ENCODE data around the gene NAA25.

NAA25 gene

GRCh38 chr12:112108202-112109079 is at the start of gene NAA25:
Gene NAA25 (minus strand): TSS chr12:112108783. CDS start chr12:112108773, 10 bp downstream.
- no peak for TF ChIP-seq CTCF (conservative IDR thresholded peaks at IDR 0.05; ENCODE audit: control insufficient read depth, insufficient read depth, low read depth, low read length)
- peak; percentile 82 for DNase-seq (ENCODE audit: low read depth)
- H3K4me3 ChIP-seq (ENCODE audit: control insufficient read depth, low read depth, low read length) = peak within 1 kb of the TSS; percentile 95

- H3K4me3 ChIP-seq (ENCODE audit: control insufficient read depth, low read depth, low read length) = no peak overlapping the region
- no peak for DNase-seq (ENCODE audit: low read depth)
- no peak for TF ChIP-seq CTCF (conservative IDR thresholded peaks at IDR 0.05; ENCODE audit: control insufficient read depth, insufficient read depth, low read depth, low read length)
Observed at GRCh38 chr12:112153893-112154219, 45.3 kb upstream of the NAA25 start.

- no peak for DNase-seq (ENCODE audit: low read depth)
- TF ChIP-seq CTCF (conservative IDR thresholded peaks at IDR 0.05; ENCODE audit: control insufficient read depth, insufficient read depth, low read depth, low read length) = no peak
Observed at GRCh38 chr12:112153181-112153892, 44.8 kb upstream of the NAA25 start.

GRCh38 chr12:112151766-112152541 is 43.4 kb upstream of the NAA25 start:
- DNase-seq (ENCODE audit: low read depth) = no peak

More at GRCh38 chr12:112153181-112153892, 44.8 kb upstream of the NAA25 start:
- H3K4me3 ChIP-seq (ENCODE audit: control insufficient read depth, low read depth, low read length) = no peak overlapping the region

GRCh38 chr12:112149596-112149995 is 41.0 kb upstream of the NAA25 start:
- no peak overlapping the region for H3K4me3 ChIP-seq (ENCODE audit: control insufficient read depth, low read depth, low read length)
- TF ChIP-seq CTCF (conservative IDR thresholded peaks at IDR 0.05; ENCODE audit: control insufficient read depth, insufficient read depth, low read depth, low read length) = no peak
- DNase-seq (ENCODE audit: low read depth) = no peak

More at GRCh38 chr12:112151766-112152541, 43.4 kb upstream of the NAA25 start:
- TF ChIP-seq CTCF (conservative IDR thresholded peaks at IDR 0.05; ENCODE audit: control insufficient read depth, insufficient read depth, low read depth, low read length) = no peak
- no peak overlapping the region for H3K4me3 ChIP-seq (ENCODE audit: control insufficient read depth, low read depth, low read length)

- DNase-seq (ENCODE audit: low read depth) = peak; percentile 65
- no peak overlapping the region for H3K4me3 ChIP-seq (ENCODE audit: control insufficient read depth, low read depth, low read length)
- no peak for TF ChIP-seq CTCF (conservative IDR thresholded peaks at IDR 0.05; ENCODE audit: control insufficient read depth, insufficient read depth, low read depth, low read length)
Observed at GRCh38 chr12:112148031-112148513, 39.5 kb upstream of the NAA25 start.

Measured in fibroblast of mammary gland (primary cell).